ENCODE measurements around the gene RP9.
A peak's percentile ranks its signal among the peaks of the same experiment; 100 is the strongest.

Gene RP9, protein sequence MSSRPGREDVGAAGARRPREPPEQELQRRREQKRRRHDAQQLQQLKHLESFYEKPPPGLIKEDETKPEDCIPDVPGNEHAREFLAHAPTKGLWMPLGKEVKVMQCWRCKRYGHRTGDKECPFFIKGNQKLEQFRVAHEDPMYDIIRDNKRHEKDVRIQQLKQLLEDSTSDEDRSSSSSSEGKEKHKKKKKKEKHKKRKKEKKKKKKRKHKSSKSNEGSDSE

DNA sequence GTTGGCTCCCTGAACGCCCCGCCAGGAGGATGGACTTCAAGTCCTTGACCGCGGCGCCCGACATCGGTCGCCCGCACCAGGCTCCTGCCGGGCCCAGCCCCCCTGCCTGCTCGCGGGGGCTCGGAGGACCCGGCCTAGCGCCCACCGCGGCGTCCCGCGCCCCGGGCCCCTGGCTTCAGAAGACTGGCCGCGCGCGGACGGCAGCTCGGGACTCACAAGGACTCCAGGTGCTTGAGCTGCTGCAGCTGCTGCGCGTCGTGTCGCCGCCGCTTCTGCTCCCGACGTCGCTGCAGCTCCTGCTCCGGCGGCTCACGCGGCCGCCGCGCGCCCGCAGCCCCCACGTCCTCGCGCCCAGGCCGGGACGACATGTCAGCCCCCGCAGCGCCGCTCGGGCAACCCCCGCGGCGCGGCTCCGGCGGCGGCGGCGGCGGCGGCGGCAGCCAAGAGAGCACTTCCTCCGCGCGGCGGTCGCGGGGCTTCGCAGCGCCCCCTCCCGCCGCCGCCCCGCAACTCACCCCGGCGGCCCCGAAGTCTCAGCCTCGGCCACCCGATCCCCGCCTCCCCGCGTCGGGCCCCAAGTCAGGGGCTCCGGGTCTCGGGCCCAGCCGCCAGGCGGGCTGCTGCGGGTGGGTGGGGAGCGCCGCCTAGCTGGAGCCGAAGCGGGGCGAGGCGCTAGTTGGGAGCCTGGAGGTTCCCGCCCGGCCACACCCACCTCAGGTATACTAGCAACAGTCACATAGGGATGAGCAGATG, at the start of gene RP9:
RP9 (minus strand) TSS at position 400 of the 753 bp plus-strand sequence; CDS start at position 368, 32 bp downstream.
- peak; percentile 20 for DNase-seq (ENCODE audit: low read depth, low spot score)

DNA sequence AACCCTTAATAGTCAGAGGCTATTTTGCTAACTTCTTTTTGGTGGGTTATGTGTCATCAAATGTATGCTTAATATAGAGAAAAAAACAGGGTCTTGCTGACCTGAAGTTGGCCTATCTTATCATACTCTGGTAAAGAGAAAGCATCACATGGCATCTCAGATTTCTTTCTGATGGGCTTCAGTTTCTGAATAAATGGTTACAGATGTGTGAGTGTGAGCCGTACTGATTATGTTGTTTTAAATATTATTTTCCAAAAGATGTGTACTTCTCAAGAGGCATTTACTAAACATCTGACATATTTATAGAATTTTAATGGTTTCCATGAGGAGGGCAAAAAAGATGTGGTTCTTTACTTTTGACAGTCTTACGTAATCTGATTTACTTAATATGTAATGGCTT, 48.6 kb upstream of the RP9 start:
- DNase-seq (ENCODE audit: low read depth, low spot score): no peak

DNA sequence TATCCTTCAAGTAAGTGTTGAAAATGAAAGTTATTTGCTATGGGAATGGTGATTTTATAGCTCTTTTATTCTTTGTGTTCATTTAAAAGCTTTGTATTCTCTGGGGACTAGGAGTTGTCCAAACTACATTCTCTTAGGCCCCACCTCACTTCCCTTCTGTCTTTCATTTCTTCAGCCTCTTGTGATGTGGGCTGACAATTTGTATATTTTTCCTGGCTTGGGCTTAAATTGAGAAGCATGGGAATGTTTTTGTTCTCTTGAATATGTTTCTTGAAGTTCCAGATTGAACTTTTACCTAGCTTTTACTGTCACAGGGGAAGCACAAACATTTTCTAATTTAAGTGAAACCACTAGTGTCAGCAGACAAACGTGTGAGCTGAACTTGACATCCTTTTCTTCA, 48.1 kb upstream of the RP9 start:
- DNase-seq (ENCODE audit: low read depth, low spot score): peak; percentile 37

DNA sequence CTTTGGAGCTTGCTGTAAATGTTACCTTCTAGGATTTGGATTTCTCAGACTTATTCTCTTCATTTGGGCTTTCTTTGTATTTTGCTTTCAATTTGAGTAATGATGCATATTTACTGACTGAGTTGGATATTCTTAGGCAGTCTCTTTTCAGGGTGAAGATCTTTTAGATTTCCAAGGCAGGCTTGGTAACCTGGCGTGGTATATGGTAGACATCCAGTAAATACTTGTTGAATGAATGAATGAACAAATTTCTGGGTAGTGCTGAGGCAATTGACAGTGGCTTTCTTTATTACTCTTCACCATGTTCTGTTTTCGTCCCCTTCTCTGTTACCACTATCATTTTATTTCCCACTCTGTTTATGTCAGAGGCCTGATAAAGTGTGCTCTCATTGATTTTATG, 47.2 kb upstream of the RP9 start:
- no peak for DNase-seq (ENCODE audit: low read depth, low spot score)

DNA sequence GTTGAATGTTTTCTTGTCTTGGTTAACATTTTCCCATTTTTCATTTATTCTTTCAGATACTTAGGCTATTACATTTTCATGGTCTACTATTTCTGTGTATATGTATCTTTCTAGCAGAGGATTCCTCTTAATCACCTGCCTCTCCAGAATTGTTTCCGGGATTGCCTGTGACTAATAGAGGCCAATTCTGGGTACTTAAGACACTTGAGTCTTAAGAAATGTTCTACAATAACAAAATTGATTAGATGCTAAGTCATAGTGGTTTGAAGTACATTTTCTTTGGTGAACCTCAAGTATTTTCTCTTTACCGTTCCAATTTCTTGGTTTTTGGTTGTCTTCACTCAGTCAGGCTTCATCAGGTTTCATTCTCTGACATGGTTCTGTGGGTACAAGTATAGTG, 46.6 kb upstream of the RP9 start:
- no peak for DNase-seq (ENCODE audit: low read depth, low spot score)

DNA sequence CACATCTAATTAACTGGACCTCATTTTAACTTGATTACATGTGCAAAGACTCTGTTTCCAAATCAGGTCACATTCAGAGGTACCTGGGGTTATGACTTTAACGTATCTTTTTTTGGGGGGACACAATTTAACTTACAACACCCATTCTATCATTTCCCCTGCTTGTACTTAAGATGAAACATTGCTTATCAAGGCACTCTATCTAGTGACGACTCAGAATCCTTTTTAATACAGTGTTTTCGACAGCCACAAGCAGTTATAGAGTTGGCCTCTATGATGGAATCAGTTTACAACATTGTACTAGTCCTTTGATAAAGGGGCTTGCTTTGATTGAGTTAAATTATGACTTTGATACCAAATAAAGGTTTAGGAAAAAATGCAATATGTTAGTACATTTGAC, 42.9 kb upstream of the RP9 start:
- DNase-seq (ENCODE audit: low read depth, low spot score): no peak

DNA sequence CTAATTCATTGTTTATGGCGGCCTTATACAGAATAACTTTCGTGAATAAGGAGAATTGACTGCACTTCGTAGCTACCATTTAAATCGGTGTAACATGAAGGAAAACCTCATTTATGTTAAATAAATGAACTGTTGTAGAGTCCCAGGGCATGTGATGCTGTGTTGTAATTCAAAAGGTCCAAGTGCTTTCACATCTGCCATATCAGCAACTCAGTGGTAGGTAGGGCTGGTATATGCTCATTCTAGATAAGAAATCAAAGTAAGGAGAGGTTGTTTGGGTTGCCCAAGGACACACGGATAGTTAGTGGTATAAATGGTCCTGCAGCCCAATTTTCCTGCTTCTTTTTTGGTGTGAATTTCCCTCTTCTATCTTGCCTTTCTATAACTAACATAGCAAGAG, 36.0 kb upstream of the RP9 start:
- DNase-seq (ENCODE audit: low read depth, low spot score): no peak

DNA sequence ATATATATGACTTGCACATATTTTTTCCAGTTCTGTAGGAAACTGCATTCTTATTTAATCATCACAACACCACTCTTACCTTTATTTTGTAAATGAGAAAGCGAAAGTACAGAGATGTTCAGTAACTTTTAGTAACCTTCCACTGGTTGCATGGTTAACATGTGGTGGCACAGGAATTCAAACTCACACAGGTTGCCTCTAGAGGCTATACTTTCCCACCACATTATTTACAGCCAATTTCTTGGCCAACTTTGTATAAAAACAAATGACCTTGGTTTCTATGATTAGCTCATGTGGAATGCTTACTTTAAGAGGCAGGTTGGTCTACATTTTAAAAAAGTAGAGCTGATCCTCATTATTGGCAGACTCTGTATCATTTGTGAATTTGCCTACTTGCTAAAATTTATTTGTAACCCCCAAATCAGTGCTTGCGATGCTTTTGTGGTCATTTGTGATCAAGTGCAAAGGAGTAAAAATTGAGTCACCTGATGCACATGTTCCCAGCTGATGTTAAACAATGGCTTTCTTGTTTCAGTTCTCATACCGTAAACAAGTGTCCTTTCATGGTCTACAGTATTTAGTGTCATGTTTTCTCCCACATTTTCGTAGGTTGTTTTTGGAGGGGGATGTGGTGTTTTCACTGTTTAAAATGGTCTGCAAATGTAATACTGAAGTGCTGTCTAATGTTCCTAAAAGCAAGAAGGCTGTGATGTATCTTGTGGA, 35.0 kb upstream of the RP9 start:
- no peak for DNase-seq (ENCODE audit: low read depth, low spot score)

DNA sequence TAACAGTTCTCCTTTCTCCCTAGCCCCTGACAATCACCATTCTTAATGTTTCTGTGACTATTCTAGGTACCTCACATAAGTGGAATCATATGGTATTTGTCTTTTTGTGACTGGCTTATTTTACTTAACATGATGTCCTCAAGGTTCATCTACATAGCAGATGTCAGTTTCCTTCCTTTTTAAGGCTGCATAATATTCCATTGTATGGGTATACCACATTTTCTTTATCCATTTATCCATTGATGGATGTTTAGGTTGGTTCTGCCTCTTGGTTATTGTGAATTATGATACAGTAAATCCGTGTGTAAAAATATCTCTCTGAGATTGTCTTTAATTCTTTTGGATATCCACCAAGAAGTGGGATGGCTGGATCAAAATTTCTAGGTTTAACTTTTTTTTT, 33.4 kb upstream of the RP9 start:
- DNase-seq (ENCODE audit: low read depth, low spot score): no peak

DNA sequence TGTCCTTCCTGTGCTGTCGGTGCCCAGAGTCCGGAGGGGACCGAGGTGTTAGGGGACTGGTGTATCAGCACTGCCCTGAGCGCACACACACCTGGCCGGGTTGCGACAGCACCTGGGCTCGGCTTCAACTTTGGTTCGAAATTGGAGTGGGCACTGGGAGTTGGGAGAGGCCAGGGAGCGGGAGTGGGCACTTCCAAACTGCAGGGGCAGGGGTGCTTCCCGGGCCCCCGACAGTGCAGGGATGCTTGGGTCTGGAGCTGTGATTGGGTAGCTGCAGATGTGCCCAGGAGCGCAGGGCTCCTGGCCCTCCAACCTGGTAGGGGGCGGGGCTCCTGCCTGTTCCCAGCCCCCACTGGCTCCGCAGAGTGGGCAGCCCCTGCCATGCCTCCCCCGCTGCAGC, 27.9 kb upstream of the RP9 start:
- no peak for DNase-seq (ENCODE audit: low read depth, low spot score)

DNA sequence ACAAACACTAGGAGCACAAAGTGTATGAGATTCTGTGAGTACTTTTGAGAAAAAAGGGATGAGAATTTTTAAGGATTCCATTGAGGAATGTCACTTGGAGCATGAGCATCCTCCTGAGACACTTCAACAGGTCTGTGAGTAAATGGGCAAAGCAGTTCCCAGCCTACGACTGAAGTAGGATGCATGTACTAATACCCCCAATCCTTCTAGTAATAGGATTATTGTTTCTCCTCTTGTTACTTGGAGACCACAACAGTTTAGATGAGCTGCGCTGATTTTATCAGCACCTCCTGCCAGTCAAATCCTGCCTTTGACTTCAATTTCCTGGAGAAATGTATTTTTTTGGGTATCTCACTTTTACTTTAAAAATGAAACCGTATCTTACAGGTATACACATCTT, 21.0 kb upstream of the RP9 start:
- DNase-seq (ENCODE audit: low read depth, low spot score): no peak

DNA sequence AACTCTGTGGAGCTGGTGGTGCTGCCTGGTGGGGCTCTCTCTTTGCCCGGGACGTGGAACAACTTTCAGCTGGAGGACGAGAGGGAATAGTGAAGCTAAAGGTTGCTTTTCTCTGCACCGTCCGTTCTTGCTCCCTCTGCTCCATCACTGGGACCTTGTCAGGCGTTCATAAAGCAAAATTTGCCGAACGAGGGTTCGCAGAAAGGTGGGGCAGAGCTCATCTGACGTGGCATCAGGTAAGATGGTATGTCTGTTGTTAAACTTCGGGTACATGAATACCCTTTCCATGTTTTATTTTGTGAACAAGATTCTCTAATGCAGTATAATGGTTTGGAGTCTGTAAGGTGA, 20.6 kb upstream of the RP9 start:
- DNase-seq (ENCODE audit: low read depth, low spot score): no peak

DNA sequence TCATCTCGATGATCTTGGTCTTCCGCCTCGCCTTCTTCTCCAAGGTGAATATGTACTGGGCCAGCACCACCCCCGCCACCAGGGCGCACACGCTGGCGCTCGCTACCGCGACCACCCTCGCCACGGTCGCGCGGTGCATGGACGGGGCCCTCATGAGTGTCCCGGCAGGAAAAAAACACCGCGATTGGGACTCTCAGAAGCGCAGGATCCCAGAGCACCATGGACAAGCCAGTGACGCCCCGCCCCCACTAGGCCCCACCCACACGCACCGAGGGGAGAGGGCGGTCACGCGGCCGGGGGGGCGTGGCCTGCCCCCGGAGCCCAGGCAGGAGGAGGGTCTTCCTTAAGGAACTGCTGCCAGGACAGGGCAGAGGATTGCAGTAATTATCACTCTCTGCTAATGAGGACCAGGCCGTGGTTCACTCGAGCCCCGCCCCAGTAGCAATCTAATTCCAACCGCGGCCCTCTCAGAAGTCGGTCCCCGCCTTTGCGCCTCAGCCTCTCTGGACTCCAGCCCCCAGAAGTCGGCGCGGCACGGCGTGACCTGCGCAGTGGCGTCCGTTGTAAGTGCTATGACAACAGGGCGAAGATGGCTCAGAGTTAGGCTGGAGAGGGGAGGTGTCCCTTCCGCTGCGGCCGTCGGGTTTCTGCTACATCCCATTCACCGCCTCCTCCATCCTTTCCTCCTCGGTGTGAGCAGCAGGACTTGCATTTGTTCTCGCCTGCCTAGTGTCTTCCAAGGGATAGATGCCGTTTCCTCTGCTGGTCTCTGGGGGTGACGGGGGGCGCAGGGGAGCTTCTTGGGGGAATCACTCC, 20.0 kb upstream of the RP9 start, which contains the start of gene BBS9:
BBS9 (plus strand) TSS at position 575 of the 816 bp plus-strand sequence. CDS start 16,689 bp downstream, outside the sequence.
- DNase-seq (ENCODE audit: low read depth, low spot score): peak; percentile 88

DNA sequence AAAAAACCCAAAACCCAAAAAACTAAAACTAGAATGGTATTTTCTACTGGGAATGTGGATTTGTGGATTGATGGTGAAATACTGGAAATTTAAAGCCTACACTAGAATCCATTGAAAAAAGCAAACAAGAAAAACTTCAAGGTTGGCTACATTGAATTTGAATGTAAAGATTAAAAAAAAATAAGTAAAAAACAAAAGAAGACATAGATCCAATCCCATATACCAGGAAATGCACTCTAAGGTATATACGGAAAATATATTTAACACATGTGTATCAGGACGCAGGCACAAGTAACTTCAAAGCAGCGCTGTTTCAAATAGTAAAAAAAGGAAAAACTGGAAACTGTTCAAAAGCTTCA, 19.4 kb upstream of the RP9 start:
- DNase-seq (ENCODE audit: low read depth, low spot score): no peak

DNA sequence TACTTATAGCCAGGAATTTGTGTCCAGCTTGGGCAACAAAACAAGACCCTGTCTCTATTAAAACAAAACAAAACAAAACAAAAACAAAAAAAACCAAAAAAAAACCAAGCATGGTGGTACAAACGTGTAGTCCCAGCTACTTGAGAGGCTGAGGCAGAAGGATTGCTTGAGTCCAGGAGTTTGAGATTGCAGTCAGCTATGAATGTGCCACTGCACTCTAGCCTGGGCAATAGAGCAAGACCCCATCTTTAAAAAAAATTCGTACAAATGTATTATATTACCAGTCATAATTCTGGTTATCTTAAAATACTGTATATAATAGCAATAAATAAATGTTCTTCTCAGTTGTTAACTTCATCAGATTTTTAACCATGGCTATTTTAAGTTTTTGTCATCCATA, 17.9 kb upstream of the RP9 start:
- DNase-seq (ENCODE audit: low read depth, low spot score): no peak

DNA sequence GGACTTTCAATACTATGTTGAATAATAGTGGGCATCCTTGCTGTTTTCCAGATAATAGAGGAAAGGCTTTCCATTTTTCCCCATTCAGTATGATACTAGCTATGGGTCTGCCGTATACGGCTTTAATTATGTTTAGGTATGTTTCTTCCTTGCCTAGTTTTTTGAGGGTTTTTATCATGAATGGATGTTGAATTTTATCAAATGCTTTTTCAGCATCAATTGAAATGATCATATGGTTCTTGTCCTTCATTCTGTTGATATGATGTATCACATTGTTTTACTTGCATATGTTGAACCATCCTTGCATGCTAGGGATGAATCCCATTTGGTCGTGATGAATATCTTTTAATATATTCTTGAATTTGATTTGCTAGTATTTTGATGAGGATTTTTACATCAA, 9.2 kb upstream of the RP9 start:
- no peak for DNase-seq (ENCODE audit: low read depth, low spot score)

DNA sequence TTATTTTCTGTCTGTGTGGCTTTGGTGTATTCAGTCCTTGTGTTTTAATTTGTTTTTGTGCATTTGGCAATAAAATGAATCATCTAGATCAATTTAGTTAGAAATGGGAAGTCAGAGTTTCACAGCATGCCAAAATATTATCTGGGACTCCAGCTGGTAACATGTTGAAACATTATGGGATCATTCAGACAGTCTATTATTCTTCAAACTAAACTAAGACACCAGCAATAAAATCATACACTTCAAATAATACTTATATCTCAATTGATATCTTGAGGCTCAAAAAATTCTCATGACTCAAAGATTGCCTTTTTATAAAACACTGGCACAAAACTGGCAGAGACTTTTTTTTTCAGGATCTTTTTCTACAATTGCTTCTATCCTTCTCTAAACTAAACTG, 5.8 kb upstream of the RP9 start:
- DNase-seq (ENCODE audit: low read depth, low spot score): no peak

DNA sequence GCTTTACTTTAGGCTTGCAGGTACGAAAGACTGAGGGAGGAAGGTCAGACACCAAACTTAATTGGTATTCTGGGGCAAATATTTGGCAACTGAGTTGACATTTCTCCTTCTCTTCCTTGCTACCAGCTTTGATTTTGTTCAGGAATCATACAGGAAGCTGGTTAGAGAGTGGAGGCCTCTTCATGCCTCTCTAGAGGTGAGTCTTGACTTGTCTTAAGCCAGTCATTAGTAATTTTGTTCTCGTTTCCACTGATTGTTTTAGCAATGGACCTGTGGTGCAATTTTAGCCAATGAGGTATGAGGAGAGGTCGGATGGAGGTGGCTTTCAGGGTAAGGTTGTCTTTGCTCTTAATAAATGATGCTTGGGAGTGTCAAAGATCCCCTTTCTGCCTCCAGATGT, 2.4 kb upstream of the RP9 start:
- DNase-seq (ENCODE audit: low read depth, low spot score): no peak

DNA sequence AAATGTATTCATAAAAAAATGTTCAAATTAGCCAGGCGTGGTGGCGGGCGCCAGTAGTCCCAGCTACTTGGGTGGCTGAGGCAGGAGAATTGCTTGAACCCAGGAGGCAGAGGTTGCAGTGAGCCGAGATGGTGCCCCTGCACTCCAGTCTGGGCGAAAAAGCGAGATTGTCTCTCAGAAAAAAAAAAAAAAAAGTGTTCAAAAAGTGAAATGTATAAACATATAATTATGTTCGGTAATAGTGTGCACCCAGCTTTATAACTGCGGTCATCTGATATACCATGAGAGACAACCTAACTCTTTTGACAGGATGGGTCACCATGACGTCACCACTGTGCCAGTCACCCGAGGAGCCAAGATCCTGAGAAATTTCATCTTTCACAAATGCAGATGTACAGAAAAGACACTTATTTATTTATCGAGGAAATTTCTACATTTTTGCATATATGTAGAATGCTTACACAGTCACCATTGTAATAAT, 594 bp upstream of the RP9 start:
- DNase-seq (ENCODE audit: low read depth, low spot score): no peak

DNA sequence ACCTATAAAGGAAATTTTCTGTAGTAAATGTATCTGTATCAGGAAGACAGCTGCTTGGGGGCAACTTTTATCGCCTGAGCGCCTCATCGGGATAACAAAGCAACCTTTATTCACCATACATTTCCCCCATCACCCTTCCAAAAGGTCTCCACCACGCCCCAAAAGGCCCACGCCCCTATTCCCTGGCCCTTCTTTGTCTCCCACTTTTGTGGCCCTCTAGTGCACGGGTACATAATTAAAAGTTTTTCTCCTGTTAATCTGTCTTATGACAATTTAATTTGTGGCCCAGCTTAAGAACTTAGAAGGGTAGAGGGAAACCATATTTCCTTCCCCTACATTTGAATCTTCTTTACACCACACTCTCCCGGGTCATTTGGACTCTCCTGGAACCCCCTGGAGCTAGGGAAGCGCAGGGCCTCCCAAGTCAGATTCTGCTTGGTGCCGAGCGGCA, 625 bp downstream of the RP9 start:
- peak; percentile 23 for DNase-seq (ENCODE audit: low read depth, low spot score)

DNA sequence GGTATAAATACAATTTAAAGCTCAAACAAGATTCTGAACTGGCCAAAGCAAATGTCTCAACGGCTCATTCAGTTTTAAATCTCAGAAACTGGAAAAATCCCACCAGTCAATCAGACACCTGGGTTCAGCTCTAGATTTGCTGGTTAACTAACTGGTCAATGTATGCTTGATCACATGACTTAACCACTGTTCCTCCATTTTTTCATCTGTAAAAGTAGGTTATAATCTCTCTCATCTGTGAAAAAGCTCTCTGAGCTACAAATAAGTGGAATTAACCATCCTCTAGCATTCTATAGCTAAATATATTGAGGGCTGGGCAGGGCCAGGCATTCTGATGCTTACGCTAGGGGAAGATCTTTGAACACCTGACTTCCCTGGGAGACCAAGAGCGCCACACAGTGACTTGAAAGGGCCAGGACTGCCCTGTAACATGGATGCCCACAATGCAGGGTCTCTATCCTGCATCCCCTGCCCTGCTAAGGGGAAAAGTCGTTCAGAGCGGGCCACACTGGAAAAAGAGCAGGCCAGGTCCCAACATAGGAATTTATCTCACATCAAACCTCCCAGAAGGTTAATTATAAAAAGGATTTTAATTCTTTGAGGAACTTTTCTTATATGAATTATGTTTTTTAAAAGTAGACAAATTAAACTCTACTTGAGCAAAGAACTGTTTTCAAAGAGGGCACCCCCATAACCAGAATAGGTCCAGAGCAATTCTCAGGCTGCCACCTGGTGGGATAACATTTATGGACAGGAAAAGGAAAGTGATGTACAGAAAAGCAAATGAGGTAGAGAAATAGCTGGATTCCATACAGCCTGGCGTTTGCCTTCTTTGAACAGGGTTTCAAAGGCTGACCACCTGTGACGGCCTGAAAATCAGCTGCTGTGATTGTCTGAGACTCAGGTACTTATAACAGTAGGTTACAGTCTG, 1.8 kb downstream of the RP9 start:
- DNase-seq (ENCODE audit: low read depth, low spot score): peak; percentile 9

All from smooth muscle cell of the brain vasculature (primary cell).